GM23338 (cell line): Measurements from ENCODE around the gene CIT.

Experiments
- CREB1 ChIP-seq: fragments of 250-450 bp; sonication (Bioruptor Pico); IDR thresholded peaks from 2 replicates; pipeline ENCODE4 v1.5.0; 2020; ENCODE audit warnings: low read depth, mild to moderate bottlenecking, moderate library complexity
- CTCF ChIP-seq, 2 experiments: fragments of 200-600 bp in 1 of 2; sonication (generic) in 1 of 2; conservative IDR thresholded peaks; 2 replicates each; pipeline versions ENCODE4 v1.5.1 to v1.6.1; 2016 to 2017; ENCODE audit warnings: antibody characterized with exemption in 2 of 2, low read depth in 2 of 2, mild to moderate bottlenecking in 2 of 2, moderate library complexity in 1 of 2
- ETS1 ChIP-seq: IDR thresholded peaks from 2 replicates; pipeline ENCODE4 v1.6.1; 2016; ENCODE audit warnings: antibody characterized with exemption
- EZH2 ChIP-seq: fragments of 200-600 bp; sonication (generic); IDR thresholded peaks from one replicate; pipeline ENCODE4 v1.8.0; 2017; ENCODE audit warnings: antibody characterized with exemption, mild to moderate bottlenecking, low read depth; ENCODE audit not compliant: unreplicated experiment
- EZH2phosphoT487 ChIP-seq: fragments of 200-600 bp; sonication (generic); IDR thresholded peaks from one replicate; pipeline ENCODE4 v1.8.1; 2018; ENCODE audit warnings: antibody characterized with exemption; ENCODE audit not compliant: unreplicated experiment
- JUNB ChIP-seq: IDR thresholded peaks from one replicate; pipeline ENCODE4 v1.6.1; 2016; ENCODE audit warnings: antibody characterized with exemption; ENCODE audit not compliant: unreplicated experiment
- NANOG ChIP-seq: IDR thresholded peaks from 2 replicates; pipeline ENCODE4 v1.6.1; 2016; ENCODE audit warnings: antibody characterized with exemption, borderline replicate concordance
- POLR2AphosphoS5 ChIP-seq: IDR thresholded peaks from 2 replicates; pipeline ENCODE4 v1.6.1; 2016; ENCODE audit warnings: antibody characterized with exemption, low read depth
- REST ChIP-seq: IDR thresholded peaks from one replicate; pipeline ENCODE4 v1.6.1; 2018; ENCODE audit warnings: antibody characterized with exemption; ENCODE audit not compliant: unreplicated experiment
- STAT1 ChIP-seq: IDR thresholded peaks from one replicate; pipeline ENCODE4 v1.6.1; 2016; ENCODE audit warnings: antibody characterized with exemption; ENCODE audit not compliant: unreplicated experiment
- ZNF114 ChIP-seq: fragments of 250-450 bp; sonication (Bioruptor Pico); IDR thresholded peaks from 2 replicates; pipeline ENCODE4 v1.5.0; 2020; ENCODE audit warnings: mild to moderate bottlenecking, moderate library complexity
- ZNF331 ChIP-seq: fragments of 250-450 bp; sonication (Bioruptor Pico); IDR thresholded peaks from 2 replicates; pipeline ENCODE4 v1.5.0; 2020; ENCODE audit warnings: low read depth, mild to moderate bottlenecking, moderate library complexity
- ZNF462 ChIP-seq: fragments of 250-450 bp; sonication (Bioruptor Pico); IDR thresholded peaks from 2 replicates; pipeline ENCODE4 v1.5.0; 2020; ENCODE audit warnings: mild to moderate bottlenecking, moderate library complexity

DNA sequence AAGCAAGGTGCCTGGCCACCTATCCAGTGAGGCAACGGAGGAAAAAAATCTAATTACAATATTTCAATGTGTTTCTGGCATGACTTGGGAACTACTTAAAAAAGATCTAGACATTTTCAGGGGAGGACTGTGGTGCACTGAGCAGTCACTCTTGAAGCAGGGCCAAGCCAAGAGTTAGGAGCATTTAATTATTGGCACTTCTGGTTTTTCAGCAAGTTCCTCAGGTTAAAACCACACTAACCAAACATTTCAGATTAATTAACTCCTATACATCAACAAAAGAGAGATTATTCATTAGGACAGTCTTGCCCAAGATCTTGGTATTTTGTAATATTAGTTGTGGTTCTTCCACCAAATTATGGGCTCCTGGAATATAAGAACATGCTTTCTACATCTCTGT, 183.6 kb downstream of the CIT start:
- TF ChIP-seq CTCF (conservative IDR thresholded peaks at IDR 0.05; ENCODE audit: low read depth in 2 of 2) (no peak), EZH2phosphoT487 (no peak), POLR2AphosphoS5 (no peak), JUNB (no peak), EZH2 (no peak), CREB1 (CRISPR knock-in tag) (no peak), REST (no peak), NANOG (no peak), STAT1 (no peak), ZNF331 (CRISPR knock-in tag) (no peak), ZNF114 (CRISPR knock-in tag) (no peak), ZNF462 (CRISPR knock-in tag) (no peak), ETS1 (no peak)
